GM12874 (cell line): Measurements from ENCODE around the gene BAHD1.
A peak's percentile ranks its signal among the peaks of the same experiment; 100 is the strongest.

Experiments
- TF ChIP-seq, protein P1 (sequence below): IDR thresholded peaks from 2 replicates; pipeline ENCODE4 v1.5.1; 2011; ENCODE audit warnings: low read depth, mild to moderate bottlenecking, control low read depth, low read length, moderate library complexity; ENCODE audit not compliant: insufficient read depth

BAHD1 gene

DNA sequence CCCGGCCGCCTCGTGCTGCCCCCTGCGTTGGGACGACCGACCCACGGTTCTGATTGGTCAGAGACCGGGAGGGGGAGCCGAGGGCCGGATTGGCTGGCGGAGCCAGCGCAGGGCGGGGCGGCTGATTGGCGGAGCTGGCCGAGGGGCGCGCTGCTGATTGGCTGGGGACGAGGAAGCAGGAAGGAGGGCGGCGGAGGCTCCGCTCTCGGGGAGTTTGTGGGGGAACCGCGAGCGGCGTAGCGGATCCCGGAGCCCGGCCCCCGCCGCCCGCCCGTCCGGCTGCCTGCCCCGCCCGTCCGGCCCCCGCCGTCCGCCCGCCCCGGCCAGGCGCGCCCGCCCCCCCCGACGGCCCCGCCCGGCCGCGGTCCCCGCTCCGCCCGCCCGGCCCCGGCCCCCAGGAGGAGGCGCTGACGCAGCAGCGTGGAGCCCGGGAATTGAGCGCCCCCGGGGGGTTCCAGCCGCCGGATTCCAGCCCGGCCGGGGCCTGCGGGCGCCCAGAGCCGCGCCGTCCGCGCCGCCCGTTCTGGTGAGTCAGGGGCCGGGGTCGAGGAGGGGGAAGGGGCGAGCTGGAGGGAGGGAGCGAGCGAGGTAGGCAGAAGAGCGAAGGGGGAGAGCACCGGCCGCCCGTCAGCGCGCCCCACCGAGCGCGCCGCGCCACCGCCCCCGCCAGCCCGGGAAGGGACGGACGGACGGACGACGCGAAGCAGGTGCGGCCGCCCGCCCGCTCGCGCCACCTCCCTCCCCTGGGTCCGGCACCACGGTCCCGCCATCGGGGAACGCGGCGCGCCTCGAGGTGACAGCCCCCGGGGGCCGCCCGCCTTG, at the start of gene BAHD1:
TSS of gene BAHD1 (plus strand) at position 211 of the 822 bp plus-strand sequence. CDS start 17,512 bp downstream, outside the sequence.
- TF ChIP-seq, protein P1, sequence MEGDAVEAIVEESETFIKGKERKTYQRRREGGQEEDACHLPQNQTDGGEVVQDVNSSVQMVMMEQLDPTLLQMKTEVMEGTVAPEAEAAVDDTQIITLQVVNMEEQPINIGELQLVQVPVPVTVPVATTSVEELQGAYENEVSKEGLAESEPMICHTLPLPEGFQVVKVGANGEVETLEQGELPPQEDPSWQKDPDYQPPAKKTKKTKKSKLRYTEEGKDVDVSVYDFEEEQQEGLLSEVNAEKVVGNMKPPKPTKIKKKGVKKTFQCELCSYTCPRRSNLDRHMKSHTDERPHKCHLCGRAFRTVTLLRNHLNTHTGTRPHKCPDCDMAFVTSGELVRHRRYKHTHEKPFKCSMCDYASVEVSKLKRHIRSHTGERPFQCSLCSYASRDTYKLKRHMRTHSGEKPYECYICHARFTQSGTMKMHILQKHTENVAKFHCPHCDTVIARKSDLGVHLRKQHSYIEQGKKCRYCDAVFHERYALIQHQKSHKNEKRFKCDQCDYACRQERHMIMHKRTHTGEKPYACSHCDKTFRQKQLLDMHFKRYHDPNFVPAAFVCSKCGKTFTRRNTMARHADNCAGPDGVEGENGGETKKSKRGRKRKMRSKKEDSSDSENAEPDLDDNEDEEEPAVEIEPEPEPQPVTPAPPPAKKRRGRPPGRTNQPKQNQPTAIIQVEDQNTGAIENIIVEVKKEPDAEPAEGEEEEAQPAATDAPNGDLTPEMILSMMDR: peak; percentile 16; the same call in 1 of the 2 replicates

DNA sequence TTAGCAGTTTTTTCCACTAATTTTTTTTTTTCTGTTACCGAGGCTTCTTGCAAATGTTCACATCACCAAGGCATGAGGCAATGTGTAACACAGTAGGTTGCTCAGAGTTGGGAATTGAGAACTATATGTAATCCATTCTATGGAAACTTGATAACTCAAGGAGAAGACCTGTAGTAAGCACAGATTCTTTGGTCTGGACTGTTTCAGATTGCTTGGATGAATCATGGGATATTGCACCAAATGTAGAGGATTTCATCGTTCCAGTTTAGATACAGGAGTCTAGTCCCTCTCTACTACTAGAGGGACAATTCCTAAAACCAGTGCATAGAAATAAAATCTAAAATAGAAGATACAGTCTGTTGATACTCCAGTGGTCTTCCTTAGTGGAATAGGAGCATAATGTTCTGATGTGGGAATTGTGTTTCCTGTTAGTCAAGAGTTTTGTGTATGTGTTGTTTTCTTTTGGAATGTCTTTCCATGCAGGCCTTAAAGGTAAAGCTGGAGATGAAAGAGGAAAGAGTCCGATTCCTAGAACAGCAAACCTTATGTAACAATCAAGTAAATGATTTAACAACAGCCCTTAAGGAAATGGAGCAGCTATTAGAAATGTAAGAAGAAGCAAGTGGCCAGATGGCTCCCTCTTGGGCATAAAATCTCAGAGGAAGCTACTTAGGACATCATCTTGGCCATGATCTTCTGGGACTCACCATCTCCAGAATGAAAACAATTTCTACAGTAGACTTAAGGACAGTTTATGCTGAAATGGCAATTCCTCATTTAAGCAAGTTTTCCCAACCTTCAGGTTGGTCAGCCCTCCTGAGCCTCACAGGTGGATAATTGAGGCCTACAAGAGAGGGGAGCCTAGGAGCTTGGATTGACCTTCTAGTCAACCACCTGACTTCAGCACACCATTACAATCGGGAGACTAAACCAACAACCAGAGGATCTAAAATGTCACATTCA, 47.5 kb upstream of the BAHD1 start:
- TF ChIP-seq, protein P1: no peak

DNA sequence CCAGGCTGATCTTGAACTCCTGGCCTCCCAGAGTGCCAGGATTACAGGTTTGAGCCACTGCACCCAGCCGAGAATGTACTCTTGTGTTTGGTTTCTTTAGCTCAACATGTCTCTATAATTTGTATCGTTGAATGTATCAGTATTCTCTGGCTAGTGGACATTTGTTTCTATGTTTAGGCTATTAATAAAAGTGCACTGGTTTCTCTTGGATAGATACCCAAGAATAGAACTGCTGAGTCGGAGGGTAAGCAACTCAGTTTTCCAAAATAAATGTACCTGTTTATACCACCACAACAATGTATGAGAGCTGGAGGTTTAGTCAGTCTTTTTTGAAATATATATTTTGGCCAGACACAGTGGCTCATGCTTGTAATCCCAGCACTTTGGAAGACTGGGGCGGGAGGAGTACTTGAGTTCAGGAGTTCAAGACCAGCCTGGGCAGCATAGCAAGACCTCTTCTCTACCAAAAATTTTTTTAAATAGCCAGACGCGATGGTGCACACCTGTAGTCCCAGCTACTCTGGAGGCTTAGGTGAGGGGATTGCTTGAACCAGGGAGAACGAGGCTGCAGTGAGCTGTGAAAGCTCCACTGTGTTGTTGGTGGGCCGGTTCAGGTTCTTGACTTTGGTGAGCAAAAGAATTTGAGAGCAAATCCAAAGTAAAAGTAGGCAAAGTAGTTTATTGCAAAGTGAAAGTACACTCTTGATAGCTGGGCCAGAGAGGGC, 42.9 kb upstream of the BAHD1 start:
- TF ChIP-seq, protein P1: no peak

DNA sequence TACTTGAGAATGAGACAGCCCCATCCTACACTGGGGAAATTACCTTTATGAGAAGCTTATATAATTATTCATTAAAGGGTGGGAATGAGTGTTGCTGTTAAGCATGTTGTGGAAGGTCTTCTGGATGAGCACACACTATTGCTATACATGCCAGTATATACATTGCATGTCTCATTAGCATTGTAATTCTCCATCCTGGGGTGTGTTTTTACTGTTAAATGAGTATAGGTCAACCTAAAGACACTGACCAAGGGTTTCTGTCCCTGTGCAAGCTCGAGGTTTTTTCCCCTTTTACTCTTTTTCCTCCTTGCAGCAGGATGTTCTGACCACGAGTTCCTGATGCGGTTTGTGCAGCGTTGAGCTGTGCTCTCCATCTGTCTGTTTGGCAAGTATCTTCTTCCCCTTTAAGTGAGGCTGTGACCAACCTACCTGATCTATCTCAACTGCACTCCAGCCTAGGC, 42.3 kb upstream of the BAHD1 start:
- TF ChIP-seq, protein P1: no peak

DNA sequence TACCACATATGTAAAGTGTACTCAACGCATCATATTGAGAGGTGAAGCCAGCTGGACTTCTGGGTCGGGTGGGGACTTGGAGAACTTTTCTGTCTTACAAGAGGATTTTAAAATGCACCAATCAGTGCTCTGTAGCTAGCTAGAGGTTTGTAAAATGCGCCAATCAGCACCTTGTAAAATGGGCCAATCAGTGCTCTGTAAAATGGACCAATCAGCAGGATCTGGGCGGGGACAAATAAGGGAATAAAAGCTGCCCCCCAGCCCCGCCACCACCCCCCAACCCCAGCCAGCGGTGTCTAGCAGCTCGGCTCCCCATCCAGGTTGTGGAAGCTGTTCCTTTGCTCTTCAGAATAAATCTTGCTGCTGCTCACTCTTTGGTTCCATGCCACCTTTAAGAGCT, 41.4 kb upstream of the BAHD1 start:
- TF ChIP-seq, protein P1: no peak

DNA sequence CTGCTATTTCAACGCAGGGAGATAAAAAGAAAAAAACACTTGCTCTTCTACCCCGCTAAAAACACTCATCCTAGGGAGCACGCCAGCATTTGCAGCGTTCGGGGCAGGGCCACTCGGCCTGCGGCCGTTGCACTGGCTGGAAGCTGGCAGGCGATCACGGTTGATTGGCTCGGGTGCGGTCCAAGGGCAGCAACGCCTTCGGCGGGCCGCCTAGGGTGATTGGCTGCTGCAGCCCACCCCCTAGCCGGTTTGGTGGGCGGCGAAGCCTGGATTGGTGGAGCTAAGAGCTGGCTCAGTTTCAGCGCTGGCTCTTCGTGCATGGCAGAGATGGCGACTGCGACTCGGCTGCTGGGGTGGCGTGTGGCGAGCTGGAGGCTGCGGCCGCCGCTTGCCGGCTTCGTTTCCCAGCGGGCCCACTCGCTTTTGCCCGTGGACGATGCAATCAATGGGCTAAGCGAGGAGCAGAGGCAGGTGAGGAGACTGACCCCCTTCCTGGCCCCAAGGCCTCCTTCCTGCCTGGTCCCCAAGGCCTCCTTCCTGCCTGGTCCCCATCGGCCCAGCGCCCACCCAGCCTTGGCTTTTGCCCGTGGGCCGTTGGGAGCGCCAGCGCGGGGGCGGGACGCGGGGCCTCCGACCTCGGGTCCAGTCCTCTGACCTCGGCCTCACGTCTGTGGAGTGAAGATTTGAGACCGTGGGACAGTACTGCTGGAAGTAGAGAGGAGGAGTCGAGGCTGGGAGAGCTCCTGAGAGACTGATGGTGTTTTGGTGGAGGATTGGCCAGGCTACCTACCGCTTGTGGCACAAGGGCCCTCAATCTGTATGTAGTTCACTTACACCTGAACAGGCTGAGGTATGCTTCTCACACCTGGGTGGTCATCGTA, 35.0 kb upstream of the BAHD1 start, which contains the start of gene IVD:
TSS of gene IVD (plus strand) at position 295 of the 881 bp plus-strand sequence. CDS start at position 328, 33 bp downstream.
- TF ChIP-seq, protein P1: no peak
